HFFc6 (cell line): Measurements from ENCODE around the gene ZNF254. TPM values are rescaled to one million over a fixed set of nuclear protein-coding genes. Genes with fewer than 3 reads are reported as not detected.
"Not testable (repeated sequence)": the region's sequence is repeated elsewhere in the genome, so short reads cannot be mapped to it uniquely, and the experiment has no call there.

ENCODE experiments used
- DNase-seq: peaks from one replicate; pipeline ENCODE4 v3.0.0-alpha.2; 2018
- H3K27ac Mint-ChIP-seq: 2 replicates; pipeline ENCODE4 v1.8.0; 2020; ENCODE audit warnings: mild to moderate bottlenecking, mixed read lengths
- H3K27me3 Mint-ChIP-seq: 2 replicates; pipeline ENCODE4 v1.8.0; 2021; ENCODE audit warnings: mild to moderate bottlenecking, moderate library complexity, mixed read lengths; ENCODE audit not compliant: insufficient read depth
- H3K36me3 Mint-ChIP-seq: 2 replicates; pipeline ENCODE4 v1.8.0; 2021; ENCODE audit warnings: low read depth, mixed read lengths
- H3K4me1 Mint-ChIP-seq: 2 replicates; pipeline ENCODE4 v1.8.0; 2020; ENCODE audit warnings: low read depth, mixed read lengths
- H3K4me3 Mint-ChIP-seq: 2 replicates; pipeline ENCODE4 v1.8.0; 2020; ENCODE audit warnings: mild to moderate bottlenecking, moderate library complexity, mixed read lengths
- H3K9me3 Mint-ChIP-seq: 2 replicates; pipeline ENCODE4 v1.8.0; 2020; ENCODE audit warnings: mild to moderate bottlenecking, mixed read lengths
- CTCF ChIP-seq: fragments of 200-600 bp; sonication (generic); IDR thresholded peaks from 2 replicates; pipeline ENCODE4 v1.5.0; 2021; ENCODE audit warnings: antibody characterized with exemption, mild to moderate bottlenecking
- total RNA-seq, 6 experiments: library from RNA; stranded (reverse); fragmentation: NEBNext Ultra II Directional; extraction: Animal tissue kit (Norgen Biotek cat#: 25700); gene quantifications; 2 replicates in 1 of 6; 3 replicates in 5 of 6; pipeline ENCODE4 v1.2.3, GENCODE V29; 2021

The ZNF254 gene
- total RNA-seq, 6 experiments from 2014 or later: 3.3 to 5.2 (median 4.3) TPM

- peaks cover 19% of the 10 kb centered on the region for H3K4me1 Mint-ChIP-seq
- no peaks in the 10 kb centered on the region; the same call in 1 of the 2 replicates for H3K27me3 Mint-ChIP-seq
- DNase-seq: no peak
- no peak overlapping the region for H3K4me3 Mint-ChIP-seq
- H3K9me3 Mint-ChIP-seq: peaks cover 13% of the 10 kb centered on the region
- H3K27ac Mint-ChIP-seq: no peak overlapping the region
- TF ChIP-seq CTCF: no peak
- peaks cover 66% of the 10 kb centered on the region for H3K36me3 Mint-ChIP-seq
Measured at GRCh38 chr19:24072720-24073119, 14.3 kb upstream of the ZNF254 start.

- no peaks in the 10 kb centered on the region; the same call in 1 of the 2 replicates for H3K27me3 Mint-ChIP-seq
- H3K27ac Mint-ChIP-seq: no peak overlapping the region
- H3K4me3 Mint-ChIP-seq: no peak overlapping the region
- H3K36me3 Mint-ChIP-seq: peaks cover 56% of the 10 kb centered on the region
- TF ChIP-seq CTCF: no peak
- no peak for DNase-seq
- H3K4me1 Mint-ChIP-seq: peaks cover 19% of the 10 kb centered on the region
- peaks cover 13% of the 10 kb centered on the region for H3K9me3 Mint-ChIP-seq
Measured at GRCh38 chr19:24073807-24074206, 13.2 kb upstream of the ZNF254 start.

GRCh38 chr19:24074720-24075454 lies 12.1 kb upstream of the ZNF254 start:
- Mint-ChIP-seq H3K27ac (peak overlapping the region; percentile 31; the same call in 1 of the 2 replicates), H3K4me3 (no peak overlapping the region), H3K9me3 (peaks cover 13% of the 10 kb centered on the region), H3K27me3 (no peaks in the 10 kb centered on the region; the same call in 1 of the 2 replicates), H3K36me3 (peaks cover 60% of the 10 kb centered on the region), H3K4me1 (peaks cover 15% of the 10 kb centered on the region)
- DNase-seq: peak; percentile 48
- TF ChIP-seq CTCF: 0 out of 2 replicates have a peak, but pooled peaks have one; percentile 21

GRCh38 chr19:24075530-24075929 lies 11.5 kb upstream of the ZNF254 start:
- Mint-ChIP-seq H3K4me1 (peaks cover 12% of the 10 kb centered on the region), H3K9me3 (peaks cover 13% of the 10 kb centered on the region), H3K36me3 (peaks cover 56% of the 10 kb centered on the region)
- H3K27me3 Mint-ChIP-seq, H3K27ac Mint-ChIP-seq, H3K4me3 Mint-ChIP-seq, DNase-seq: not testable (repeated sequence)

- Mint-ChIP-seq H3K4me1 (peaks cover 12% of the 10 kb centered on the region), H3K9me3 (peaks cover 13% of the 10 kb centered on the region), H3K27me3 (no peaks in the 10 kb centered on the region; the same call in 1 of the 2 replicates), H3K36me3 (peaks cover 43% of the 10 kb centered on the region), H3K4me3 (no peak overlapping the region), H3K27ac (no peak overlapping the region)
- TF ChIP-seq CTCF: no peak
- no peak for DNase-seq
Measured at GRCh38 chr19:24078680-24079079, 8.3 kb upstream of the ZNF254 start.

GRCh38 chr19:24081056-24081455 lies 5.9 kb upstream of the ZNF254 start:
- H3K27ac Mint-ChIP-seq: no peak overlapping the region
- no peaks in the 10 kb centered on the region for H3K27me3 Mint-ChIP-seq
- H3K36me3 Mint-ChIP-seq: peaks cover 19% of the 10 kb centered on the region
- no peaks in the 10 kb centered on the region for H3K9me3 Mint-ChIP-seq
- H3K4me1 Mint-ChIP-seq: no peaks in the 10 kb centered on the region
- no peak for TF ChIP-seq CTCF
- no peak for DNase-seq
- no peak overlapping the region for H3K4me3 Mint-ChIP-seq
